ENCODE measurements around the gene FAM72A. TPM values are rescaled to one million over a fixed set of nuclear protein-coding genes. Genes with fewer than 3 reads are reported as not detected.
"Not testable (repeated sequence)": the region's sequence is repeated elsewhere in the genome, so short reads cannot be mapped to it uniquely, and the experiment has no call there.

The FAM72A gene
- total RNA-seq, 1 donor from 2014 or later: 2.0 TPM

- intact Hi-C loops (cut with DNase I); H3K36me3 ChIP-seq: not testable (repeated sequence)
- peak within 1 kb of the TSS; percentile 75 for H3K27ac ChIP-seq
Observed at GRCh38 chr1:206203364-206204158, 922 bp upstream of the FAM72A start, which contains the start of gene SRGAP2. Gene SRGAP2 (plus strand): TSS chr1:206203541. CDS start chr1:206205971, 2,430 bp downstream.

GRCh38 chr1:206196748-206197424, 5.8 kb downstream of the FAM72A start:
- H3K9me3 ChIP-seq; H3K4me1 ChIP-seq; H3K27me3 ChIP-seq; H3K27ac ChIP-seq; intact Hi-C loops (cut with DNase I); DNase-seq (ENCODE audit: extremely low spot score in 2 of 2); H3K4me3 ChIP-seq; H3K36me3 ChIP-seq: not testable (repeated sequence)

More at GRCh38 chr1:206203364-206204158, 922 bp upstream of the FAM72A start, which contains the start of gene SRGAP2:
- peak in 1 of 2 donors; percentile 80 for DNase-seq (ENCODE audit: extremely low spot score in 2 of 2)
- H3K27me3 ChIP-seq, H3K4me1 ChIP-seq, H3K9me3 ChIP-seq: not testable (repeated sequence)
- peak in 1 of 2 donors; percentile 48 for TF ChIP-seq POLR2AphosphoS5 (IDR thresholded peaks at IDR 0.05; ENCODE audit: insufficient read depth in 1 of 2, low read depth in 1 of 2)
- H3K4me3 ChIP-seq: peak within 1 kb of the TSS; percentile 43 to 49

- H3K36me3 ChIP-seq; H3K27ac ChIP-seq; DNase-seq (ENCODE audit: extremely low spot score in 2 of 2); intact Hi-C loops (cut with DNase I); H3K27me3 ChIP-seq; H3K9me3 ChIP-seq; H3K4me1 ChIP-seq; H3K4me3 ChIP-seq: not testable (repeated sequence)
Observed at GRCh38 chr1:206195182-206195581, 7.5 kb downstream of the FAM72A start.

GRCh38 chr1:206186826-206187225, 15.8 kb downstream of the FAM72A start:
- H3K27me3 ChIP-seq; DNase-seq (ENCODE audit: extremely low spot score in 2 of 2); H3K9me3 ChIP-seq; intact Hi-C loops (cut with DNase I); H3K4me1 ChIP-seq; H3K4me3 ChIP-seq; H3K36me3 ChIP-seq; H3K27ac ChIP-seq: not testable (repeated sequence)

GRCh38 chr1:206185778-206186177, 16.9 kb downstream of the FAM72A start:
- H3K36me3 ChIP-seq; H3K9me3 ChIP-seq; intact Hi-C loops (cut with DNase I); H3K4me3 ChIP-seq; H3K4me1 ChIP-seq; H3K27me3 ChIP-seq; DNase-seq (ENCODE audit: extremely low spot score in 2 of 2); H3K27ac ChIP-seq: not testable (repeated sequence)

GRCh38 chr1:206183788-206184187, 18.9 kb downstream of the FAM72A start:
- H3K4me3 ChIP-seq; H3K27ac ChIP-seq; H3K9me3 ChIP-seq; H3K4me1 ChIP-seq; DNase-seq (ENCODE audit: extremely low spot score in 2 of 2); H3K27me3 ChIP-seq; intact Hi-C loops (cut with DNase I); H3K36me3 ChIP-seq: not testable (repeated sequence)

GRCh38 chr1:206182368-206183317, 20.0 kb downstream of the FAM72A start:
- H3K4me3 ChIP-seq; H3K27me3 ChIP-seq; H3K4me1 ChIP-seq; H3K27ac ChIP-seq; intact Hi-C loops (cut with DNase I); H3K36me3 ChIP-seq; H3K9me3 ChIP-seq; DNase-seq (ENCODE audit: extremely low spot score in 2 of 2): not testable (repeated sequence)

- H3K27ac ChIP-seq; intact Hi-C loops (cut with DNase I); DNase-seq (ENCODE audit: extremely low spot score in 2 of 2); H3K4me3 ChIP-seq; H3K9me3 ChIP-seq; H3K27me3 ChIP-seq; H3K36me3 ChIP-seq; H3K4me1 ChIP-seq: not testable (repeated sequence)
Observed at GRCh38 chr1:206179666-206180065, 23.0 kb downstream of the FAM72A start.

GRCh38 chr1:206178061-206178989, 24.3 kb downstream of the FAM72A start:
- H3K4me3 ChIP-seq; H3K27me3 ChIP-seq; intact Hi-C loops (cut with DNase I): not testable (repeated sequence)

GRCh38 chr1:206176114-206176502, 26.5 kb downstream of the FAM72A start:
- H3K36me3 ChIP-seq; DNase-seq (ENCODE audit: extremely low spot score in 2 of 2); H3K4me3 ChIP-seq; intact Hi-C loops (cut with DNase I); H3K4me1 ChIP-seq; H3K9me3 ChIP-seq; H3K27me3 ChIP-seq; H3K27ac ChIP-seq: not testable (repeated sequence)

More at GRCh38 chr1:206178061-206178989, 24.3 kb downstream of the FAM72A start:
- DNase-seq (ENCODE audit: extremely low spot score in 2 of 2); H3K9me3 ChIP-seq; H3K27ac ChIP-seq; H3K36me3 ChIP-seq; H3K4me1 ChIP-seq: not testable (repeated sequence)

GRCh38 chr1:206175459-206176113, 27.1 kb downstream of the FAM72A start:
- H3K36me3 ChIP-seq; H3K27me3 ChIP-seq; intact Hi-C loops (cut with DNase I); H3K9me3 ChIP-seq; DNase-seq (ENCODE audit: extremely low spot score in 2 of 2); H3K4me1 ChIP-seq; H3K27ac ChIP-seq; H3K4me3 ChIP-seq: not testable (repeated sequence)
